ENCODE measurements around the gene ANKRD31.

GRCh38 chr5:75243100-75243499, 6.4 kb upstream of the ANKRD31 start:
- TF ChIP-seq CTCF (IDR thresholded peaks at IDR 0.05) = no peak
- no peak for TF ChIP-seq POLR2A (IDR thresholded peaks at IDR 0.05)

All from adrenal gland (tissue), 5 donors.